ENCODE data around the gene LRRC73.
"Not testable (repeated sequence)": the region's sequence is repeated elsewhere in the genome, so short reads cannot be mapped to it uniquely, and the experiment has no call there.

LRRC73 gene

DNA sequence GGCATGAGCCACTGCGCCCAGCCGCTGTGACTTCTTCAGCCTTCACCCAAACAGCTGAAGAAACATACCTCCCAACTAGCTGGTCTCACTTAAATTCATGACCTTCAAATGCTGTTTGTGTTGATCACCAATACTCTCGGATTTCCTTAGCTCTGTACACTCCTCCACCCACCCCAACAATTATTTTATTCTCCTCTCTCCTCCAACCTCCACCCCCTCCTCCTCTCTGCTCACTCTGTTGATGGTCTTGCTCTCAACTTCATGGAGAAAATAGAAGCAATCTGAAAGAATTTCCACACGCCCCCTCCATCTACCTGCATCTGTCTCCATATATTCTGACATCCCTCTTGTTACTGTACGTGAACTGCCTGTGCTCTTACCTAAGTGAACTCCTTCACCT is 48.2 kb downstream of the LRRC73 start:
- DNase-seq (ENCODE audit: low read depth), result no peak

GRCh38 chr6:43460032-43460431 is 50.1 kb downstream of the LRRC73 start:
- no peak for DNase-seq (ENCODE audit: low read depth)

DNA sequence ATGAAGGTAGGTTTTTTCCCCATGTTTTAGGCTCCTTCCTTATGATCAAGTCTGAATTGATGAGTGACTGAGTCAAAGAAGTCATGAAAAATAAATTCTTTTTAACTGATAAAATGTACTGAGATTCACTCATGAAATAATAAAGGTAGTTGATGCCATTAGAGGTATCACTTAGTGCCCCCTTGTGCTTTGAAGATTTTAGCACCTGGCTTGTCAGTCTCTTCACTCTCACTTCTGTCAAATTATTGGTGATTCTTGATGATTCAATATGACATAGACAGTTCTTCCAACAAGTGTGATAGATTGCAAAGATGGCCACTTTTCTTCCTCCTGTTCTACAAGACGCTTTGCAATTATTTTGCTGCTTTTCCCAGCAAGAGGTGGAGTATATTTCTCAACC is 50.6 kb downstream of the LRRC73 start:
- DNase-seq (ENCODE audit: low read depth), result no peak

- DNase-seq (ENCODE audit: low read depth), result not testable (repeated sequence)
These were observed 52.0 kb downstream of the LRRC73 start for GRCh38 chr6:43458154-43458553.

GRCh38 chr6:43457643-43458042 is 52.5 kb downstream of the LRRC73 start:
- DNase-seq (ENCODE audit: low read depth), result no peak

Measured in T follicular helper cell (primary cell).